SK-N-DZ (cell line): ENCODE measurements around the gene PCK2.

Experiments used
- DNase-seq: peaks from one replicate; pipeline ENCODE4 v3.0.0-alpha.2; 2015; ENCODE audit warnings: low spot score

The PCK2 gene

GRCh38 chr14:24074625-24075484 is 19.3 kb upstream of the PCK2 start:
- DNase-seq: no peak

- no peak for DNase-seq
Measured at GRCh38 chr14:24075485-24076301, 18.4 kb upstream of the PCK2 start.

DNA sequence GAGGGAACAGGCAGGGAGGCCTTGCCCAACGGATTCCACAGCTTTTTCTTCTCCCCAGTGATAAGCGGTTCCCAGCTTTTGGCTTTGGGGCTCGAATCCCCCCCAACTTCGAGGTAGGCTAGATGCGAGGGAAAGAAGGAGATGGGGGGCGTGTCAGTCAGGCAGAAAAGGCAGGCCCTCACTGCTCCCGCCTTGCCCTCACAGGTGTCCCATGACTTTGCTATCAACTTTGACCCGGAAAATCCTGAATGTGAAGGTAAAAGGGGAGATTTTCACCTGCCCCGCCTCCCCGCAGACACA is 17.9 kb upstream of the PCK2 start:
- no peak for DNase-seq

DNA sequence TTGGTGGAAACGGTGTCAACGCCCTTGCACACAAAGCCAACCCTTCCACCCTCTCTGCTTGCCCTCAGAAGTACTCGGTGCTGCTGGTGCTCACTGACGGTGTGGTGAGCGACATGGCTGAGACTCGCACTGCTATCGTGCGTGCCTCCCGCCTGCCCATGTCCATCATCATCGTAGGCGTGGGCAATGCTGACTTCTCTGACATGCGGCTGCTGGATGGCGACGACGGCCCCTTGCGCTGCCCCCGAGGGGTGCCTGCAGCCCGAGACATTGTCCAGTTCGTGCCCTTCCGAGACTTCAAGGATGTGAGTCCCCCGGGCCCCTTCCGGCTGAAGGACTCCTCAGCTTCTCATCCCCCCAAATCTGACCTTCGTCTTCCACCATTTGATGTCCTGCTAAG is 17.0 kb upstream of the PCK2 start:
- DNase-seq: no peak

GRCh38 chr14:24078146-24078545 is 16.0 kb upstream of the PCK2 start:
- DNase-seq: no peak

DNA sequence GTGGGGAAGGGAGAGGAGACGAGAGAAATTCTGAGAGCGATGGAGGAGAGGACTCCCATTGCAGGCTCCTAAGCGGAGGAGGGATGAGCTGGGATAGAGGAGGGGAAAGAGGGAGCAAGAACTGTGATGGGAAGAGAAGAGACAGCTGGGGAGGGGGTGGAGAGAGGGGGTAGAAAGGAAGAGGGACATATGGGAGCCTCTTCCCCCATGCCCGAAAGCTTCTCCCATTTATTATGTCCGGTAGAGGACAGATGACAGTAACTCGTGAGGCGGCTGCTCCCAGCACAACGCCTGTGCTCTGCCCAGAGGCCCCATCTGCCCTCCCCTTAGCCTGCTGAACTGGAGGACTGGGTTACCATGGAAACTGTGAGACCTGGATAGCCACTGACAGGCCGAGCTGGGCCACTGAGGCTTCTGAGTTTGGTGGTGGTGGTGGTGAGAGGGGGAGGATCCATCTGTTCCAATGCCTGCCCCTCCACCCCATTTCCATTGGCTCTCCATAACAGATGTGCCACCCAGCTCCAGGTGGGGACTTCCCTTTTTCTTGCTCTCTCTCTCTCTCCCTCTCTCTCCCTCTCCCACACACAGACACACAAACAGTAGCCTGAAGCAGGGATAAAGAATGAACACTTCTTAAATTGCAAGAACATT is 14.5 kb upstream of the PCK2 start:
- peak; percentile 97 for DNase-seq

DNA sequence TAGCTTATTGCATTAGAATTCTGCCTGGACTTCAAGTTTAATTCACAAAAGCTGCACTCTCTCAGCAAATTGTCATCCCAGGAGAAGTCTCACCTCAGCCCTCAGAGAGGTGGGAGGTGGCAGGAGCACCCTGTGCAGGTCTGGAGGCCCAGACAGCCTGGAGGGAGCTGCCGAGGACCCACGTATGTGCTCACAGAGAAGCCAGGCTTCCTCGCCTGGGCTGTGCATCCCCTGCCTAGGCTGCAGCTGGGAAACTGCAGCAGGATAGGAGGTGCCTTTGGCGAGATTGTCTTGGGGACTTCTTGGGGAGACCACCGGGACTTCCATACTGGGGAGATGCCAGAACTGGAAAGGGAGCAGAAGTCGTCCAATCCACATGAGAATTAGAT is 14.0 kb upstream of the PCK2 start:
- no peak for DNase-seq

DNA sequence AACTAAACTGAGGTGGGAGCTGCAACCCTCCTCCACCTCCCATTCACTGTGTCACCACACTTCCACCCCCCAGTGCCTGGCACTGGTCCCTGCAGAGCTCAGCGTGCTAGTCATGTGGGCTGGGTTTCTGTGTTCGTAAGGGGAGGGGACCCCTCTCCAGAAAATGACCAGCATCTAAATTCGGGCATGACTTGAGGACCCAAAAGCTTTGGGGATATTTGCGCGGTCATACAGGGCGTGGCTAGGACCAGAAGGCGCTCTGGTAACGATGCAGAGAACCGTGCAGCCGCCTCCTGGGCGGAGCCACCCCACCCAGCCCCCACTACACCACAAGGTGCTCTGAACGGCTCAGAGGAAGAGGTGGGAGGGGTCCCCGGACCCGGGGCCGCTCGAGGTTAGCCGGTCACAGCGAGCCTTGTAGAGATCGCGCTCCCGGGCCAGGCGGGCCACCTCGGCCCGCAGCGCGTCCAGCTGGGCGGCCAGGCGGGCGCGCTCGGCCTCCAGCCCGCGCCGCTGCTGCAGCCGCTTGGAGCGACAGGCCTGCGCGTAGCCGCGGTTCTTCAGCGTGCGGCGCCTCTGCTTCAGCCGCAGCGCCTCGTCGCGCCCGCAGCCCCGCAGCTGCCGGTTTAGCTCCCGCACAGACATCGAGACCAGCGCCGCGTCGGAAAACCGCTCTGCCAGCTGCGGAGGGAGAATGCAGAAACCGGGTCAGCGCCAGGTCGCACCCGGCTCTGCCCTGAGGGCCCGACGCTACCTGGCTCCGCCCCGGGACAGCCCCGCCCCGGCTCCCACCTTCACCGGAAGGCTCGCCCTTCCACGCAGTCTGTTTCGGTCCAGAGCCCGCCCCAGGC is 13.0 kb upstream of the PCK2 start:
- DNase-seq: peak; percentile 64

GRCh38 chr14:24081739-24082211 is 12.3 kb upstream of the PCK2 start:
- no peak for DNase-seq

- DNase-seq: no peak
Measured at GRCh38 chr14:24082411-24083080, 11.6 kb upstream of the PCK2 start.

- DNase-seq: no peak
Measured at GRCh38 chr14:24083462-24083861, 10.6 kb upstream of the PCK2 start.

DNA sequence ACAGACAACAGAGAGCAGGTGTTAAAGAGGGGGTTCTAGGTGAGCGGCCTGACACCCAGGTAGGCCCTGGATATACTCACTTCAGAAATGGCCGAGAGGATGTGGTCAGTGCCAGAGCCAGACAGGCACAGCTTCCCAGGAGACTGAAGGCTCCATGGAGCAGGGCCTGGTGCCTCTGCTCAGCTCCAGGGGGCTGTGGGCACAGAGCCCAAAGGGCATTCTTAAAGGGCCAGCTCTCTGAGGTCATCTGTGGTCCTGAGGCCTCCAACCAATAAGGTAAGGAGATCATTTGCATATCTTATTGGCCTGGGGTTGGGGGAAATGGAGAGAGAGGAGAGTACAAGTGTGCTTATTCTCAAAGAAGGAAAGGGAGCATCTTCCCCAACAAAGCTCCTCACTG is 9.7 kb upstream of the PCK2 start:
- no peak for DNase-seq

DNA sequence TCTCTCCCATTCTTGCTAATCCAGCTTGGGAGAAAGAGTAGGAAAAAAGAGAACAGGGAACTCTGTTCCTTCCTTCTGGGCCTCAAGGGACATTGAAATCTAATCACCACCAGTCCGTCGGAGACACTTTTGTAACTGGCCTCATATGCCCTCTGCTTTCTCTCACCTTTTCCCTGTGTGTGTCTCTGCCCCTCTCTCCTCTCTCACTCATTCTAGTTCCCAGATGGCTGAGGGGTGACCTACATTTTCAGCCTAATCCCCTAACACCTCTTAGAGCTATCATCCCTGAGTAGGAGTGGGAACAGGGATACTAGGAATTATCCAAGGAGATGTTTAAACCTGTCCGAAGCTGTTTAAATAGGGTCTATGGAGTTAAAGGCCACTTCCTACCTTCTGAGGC is 8.9 kb upstream of the PCK2 start:
- no peak for DNase-seq

DNA sequence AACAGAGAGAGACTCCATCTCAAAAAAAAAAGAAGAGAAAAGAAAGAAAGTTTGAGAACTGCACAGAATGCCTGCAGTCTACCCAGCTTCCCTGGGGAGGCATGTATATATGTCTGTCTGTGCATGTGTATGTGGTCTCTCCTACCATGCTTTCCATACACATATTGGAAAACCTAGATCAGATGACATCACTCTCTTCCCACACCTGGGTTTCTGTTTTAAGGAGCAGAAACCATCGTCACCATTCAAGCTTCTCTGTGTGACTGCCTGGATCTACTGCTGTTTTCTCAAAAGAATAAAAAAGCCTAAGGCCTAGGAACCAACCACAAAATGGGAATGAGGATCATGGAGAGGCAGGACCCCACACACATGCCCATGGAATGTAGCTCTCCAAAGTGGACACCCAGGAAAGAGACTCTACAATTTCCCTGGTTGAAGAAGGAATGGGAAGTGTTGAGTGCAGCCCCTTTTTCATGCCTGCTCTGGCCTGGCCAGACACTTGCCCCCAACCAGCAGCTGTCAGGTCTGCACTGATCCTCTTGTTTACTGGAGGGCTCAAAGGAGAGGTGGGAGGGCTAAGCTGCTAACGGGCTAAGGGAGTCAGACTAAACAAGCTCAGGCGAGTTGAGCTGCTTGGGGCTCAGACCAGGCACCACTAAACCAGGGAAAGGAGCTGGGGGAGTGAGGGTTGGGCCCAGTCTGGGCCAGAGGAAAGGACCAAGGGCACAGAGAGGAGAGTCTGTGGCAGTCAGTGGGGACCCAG is 7.7 kb upstream of the PCK2 start:
- DNase-seq: no peak

DNA sequence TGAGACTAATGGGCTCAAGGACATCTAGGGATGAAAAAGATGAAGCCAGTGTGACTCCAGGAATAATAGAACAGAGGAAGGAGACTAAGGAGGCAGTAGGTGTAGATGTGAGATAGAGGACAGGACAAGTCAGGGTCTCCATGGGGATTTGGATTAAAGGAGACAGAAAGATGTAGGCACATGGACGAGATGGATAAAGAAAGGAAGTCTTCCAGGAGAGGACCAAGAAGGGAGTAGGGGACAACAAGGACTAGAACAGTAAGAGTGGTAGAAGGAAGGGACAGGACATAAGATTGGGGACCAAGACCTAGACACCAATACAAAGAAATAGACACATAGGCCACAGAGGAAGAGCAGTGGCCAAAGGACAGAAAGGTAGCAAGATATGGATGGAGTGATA is 7.1 kb upstream of the PCK2 start:
- DNase-seq: no peak

DNA sequence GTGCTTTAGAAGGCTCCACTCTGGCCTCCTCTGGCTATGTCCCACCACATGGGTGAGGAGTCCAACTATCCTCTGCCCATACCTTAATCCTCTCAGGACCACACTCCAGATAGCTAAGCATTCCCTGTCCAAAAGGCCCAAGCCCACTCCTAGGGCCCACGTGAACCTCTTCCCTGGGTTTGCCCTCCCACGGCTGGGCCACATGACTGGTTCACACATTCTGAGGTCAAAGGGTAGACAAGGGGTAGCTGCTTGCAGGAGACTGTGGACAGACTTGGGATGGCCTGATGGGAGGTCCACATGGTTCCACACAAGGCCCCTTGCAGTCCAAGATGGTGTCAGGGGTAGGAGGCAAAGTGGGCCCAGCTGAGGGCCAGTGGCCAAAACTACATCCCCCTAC is 6.0 kb upstream of the PCK2 start:
- DNase-seq: no peak

GRCh38 chr14:24089890-24090289 is 4.2 kb upstream of the PCK2 start:
- DNase-seq: no peak

- no peak for DNase-seq
Measured at GRCh38 chr14:24092110-24092504, 2.0 kb upstream of the PCK2 start.

- DNase-seq: no peak
Measured at GRCh38 chr14:24092505-24093206, 1.5 kb upstream of the PCK2 start.
